Amygdala (tissue), 56 donors: Measurements from ENCODE around the gene MYH2.

Source experiments
- DNase-seq, 56 donors: peaks; one replicate each; lab custom pipeline; 2025; lab: John Stamatoyannopoulos, UW

MYH2 gene

DNA sequence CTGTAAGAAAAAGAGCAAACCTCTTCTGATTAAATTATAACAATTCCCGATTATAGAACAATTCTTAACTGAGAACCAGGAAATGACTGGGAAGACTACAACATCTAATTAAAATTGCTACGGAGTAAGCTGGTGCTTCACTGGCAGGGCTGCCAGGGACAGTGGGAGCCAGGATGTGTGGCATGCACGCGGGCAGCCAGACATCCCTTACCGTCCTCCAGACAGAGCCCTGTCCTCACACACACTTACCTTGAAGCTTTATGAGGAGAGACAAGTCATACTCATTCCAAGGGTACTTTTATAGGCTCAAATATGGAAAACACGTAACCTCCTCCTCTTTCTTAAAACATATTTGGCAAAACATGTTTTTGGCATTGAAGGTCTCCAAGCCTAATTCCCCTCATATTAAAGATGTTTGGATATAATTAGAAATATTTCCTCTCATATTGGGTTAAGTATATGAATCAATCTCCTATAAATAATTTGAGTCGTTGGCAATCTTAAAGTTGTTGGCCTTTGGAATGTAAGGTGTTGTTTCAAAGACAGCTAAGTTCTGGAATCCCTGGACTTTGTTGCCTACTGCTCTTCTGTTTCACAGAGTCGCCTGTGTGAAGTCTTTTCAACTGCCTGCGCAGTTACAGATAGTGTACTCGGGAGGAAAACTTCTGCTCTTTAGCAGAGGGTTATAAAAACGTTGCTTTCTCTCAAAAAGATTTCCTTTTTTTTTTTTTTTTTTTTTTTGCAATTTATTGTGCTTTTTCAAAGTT lies 31.0 kb downstream of the MYH2 start, which contains the start of gene MYH1:
Gene MYH1 (minus strand): TSS at position 272 of the 767 bp plus-strand sequence. CDS start 1,900 bp downstream, outside the sequence.
- no peak for DNase-seq

DNA sequence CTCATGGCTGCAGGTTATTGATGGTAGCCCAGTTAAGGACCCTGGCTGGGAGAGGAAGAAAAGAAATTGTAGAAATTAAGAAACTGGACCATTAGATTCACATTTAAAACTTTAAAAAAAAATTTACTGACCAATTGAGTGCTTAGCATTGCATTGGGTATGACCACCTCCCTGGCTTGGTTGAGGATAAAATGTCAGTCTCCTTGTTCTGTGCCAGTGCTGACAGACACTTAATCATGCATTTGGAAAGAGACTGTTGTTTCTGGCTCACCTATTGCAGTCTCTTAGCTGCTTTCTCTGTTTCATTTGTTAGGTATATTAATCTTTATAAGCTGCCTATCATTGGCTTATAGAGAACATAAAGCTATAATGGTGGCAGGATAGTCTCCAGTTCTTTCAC lies 32.8 kb downstream of the MYH2 start:
- no peak for DNase-seq

DNA sequence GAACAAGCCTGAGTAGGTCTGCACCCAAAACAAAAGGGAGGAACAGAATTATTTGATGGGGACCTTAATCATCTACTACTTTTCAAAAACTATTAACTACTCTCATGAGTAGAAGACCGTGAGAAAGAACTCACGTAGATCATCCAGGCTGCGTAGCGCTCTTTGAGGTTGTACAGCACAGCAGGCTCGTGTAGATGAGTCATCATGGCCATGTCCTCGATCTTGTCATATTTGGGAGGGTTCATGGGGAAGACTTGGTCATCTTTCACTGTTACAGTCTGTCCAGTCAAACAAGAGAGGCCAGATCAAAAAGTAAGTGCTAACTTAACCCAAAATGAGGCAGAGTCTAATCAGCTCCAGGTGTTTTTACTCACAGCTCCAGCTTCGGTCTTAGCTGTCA lies 33.4 kb downstream of the MYH2 start:
- DNase-seq: no peak

DNA sequence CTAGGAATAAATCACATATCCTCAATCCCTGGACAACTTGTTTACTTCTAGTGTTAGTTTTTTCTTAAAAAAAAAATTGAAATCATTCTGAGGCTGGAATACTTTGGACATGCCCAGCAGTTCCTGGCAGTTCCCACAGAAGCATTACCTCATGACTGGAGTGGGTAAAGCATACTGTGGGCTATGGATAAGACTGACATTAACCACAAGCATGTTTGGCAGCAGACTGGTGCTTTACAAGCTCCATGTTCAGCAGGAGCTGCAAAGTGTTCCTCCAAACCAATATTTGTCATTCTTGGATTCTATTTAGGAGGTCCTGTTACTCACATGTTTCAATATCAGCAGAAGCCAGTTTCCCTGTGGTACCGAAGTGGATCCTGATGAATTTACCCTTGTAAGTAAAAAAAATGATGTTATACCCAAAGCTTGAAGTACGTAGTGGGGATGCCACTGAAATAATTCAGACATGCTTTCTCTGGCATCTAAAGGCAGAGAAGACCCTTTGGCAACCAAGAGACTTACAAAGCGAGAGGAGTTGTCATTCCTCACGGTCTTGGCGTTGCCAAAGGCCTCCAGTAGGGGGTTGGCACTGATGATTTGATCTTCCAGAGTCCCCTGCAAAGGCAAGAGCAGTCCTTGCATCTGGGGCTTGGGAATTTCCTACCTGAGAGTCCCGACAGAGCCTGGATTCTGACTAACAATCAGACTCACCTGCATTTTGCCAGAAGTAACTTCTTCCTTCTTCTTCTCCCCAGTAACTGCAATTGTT lies 36.0 kb downstream of the MYH2 start:
- no peak for DNase-seq

DNA sequence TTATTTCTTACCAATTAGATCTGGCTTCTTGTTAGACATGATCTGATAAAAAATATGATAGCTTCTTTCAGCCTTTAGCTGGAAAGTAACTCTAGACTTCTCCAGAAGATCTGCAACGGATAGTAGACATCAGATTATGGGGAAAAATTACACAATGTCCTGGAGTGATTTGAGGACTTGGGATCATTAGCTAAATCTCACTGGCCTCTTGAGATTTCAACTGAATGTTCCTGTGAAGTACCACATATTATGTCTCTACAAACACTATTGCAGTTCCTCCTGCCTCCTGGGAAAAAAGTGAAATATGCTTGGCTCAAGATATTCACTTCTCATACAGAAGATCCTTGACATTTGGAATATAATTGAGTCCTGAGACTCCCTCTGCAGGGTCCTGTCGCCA lies 36.6 kb downstream of the MYH2 start:
- DNase-seq: no peak

DNA sequence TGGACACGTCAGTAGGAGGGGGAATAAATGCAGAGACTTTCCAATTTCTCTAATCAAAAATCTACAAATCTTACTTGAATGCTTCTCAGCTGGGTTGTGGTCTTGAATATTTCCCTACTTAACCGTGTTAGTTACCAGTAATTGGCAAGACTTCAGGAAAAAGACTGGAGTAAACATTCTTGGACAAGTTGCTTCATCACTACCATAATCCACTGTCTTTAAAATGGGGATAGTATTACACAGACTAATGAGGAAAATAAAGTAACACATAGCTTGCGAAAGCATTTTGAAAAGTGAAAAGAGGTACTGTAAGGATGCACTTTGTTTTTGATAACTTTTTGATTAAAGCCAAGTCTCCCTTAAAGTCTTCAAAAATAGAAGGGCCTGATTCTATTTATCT lies 49.5 kb downstream of the MYH2 start:
- DNase-seq: no peak

DNA sequence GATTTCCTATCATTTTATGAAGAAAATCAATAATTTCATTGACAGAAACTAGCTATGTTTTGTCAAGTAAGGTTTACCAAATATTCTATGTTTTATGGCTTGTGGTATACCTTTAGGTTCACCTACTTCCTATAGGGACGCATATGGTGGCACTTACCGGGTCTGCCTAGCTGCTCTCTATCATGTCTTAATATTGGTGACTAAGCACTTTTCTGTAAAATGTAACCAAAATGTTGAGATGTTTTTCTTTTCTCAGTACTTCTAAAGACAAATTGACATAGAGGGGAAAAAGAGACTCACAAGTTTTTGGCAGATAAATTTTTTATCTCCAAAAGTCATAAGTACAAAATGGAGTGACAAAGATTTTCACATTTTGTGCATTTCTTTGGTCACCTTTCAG lies 57.5 kb downstream of the MYH2 start:
- no peak for DNase-seq

DNA sequence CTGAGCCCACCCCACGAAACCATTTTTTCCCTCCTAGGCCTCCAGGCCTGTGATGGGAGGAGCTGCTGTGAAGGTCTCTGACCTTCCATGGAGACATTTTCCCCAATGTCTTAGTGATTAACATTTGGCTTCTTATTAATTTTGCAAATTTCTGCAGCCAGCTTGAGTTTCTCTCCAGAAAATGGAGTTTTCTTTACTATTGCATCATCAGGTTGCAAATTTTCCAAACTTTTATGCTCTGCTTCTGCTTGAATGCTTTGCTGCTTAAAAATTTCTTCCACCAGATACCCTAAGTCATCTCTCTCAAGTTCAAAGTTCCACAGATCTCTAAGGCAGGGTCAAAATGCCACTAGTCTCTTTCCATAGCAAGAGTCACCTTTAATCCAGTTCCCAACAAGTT lies 67.2 kb downstream of the MYH2 start:
- no peak for DNase-seq

DNA sequence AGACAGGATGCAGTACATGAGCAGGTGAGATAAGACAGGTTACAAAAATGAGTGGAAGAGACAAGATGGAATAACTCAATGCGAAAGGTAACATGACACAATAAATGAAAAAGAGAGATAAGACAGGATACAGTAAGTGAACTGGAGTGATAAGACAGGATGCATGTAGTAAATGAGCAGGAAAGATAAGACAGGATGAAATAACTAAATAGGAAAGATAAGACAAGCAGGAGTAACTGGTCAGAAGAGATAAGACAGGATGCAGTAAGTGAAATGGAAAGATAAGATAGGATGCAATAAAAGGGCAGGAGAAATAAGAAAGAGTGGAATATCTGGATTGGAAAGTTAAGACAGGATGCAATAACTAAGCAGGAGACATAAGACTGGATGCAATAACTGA lies 71.8 kb downstream of the MYH2 start:
- DNase-seq: no peak

DNA sequence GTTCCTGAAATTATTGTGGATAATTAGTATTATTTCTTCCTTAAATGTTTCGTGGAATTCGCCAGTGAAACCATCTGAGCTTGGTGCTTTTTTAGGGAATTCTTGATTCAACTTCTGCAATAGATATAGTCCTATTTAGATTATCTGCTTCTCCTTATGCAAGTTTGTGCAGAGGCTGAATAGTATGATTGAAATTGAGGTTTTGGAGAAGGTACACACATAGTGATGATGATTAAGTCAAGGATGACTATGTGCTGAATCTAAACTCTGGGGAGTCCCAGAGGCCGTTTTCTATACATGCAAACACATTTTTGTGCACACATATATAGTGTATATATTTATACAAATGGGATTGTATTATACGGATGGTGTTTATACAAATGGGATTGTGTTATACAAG lies 74.9 kb downstream of the MYH2 start:
- DNase-seq: no peak

DNA sequence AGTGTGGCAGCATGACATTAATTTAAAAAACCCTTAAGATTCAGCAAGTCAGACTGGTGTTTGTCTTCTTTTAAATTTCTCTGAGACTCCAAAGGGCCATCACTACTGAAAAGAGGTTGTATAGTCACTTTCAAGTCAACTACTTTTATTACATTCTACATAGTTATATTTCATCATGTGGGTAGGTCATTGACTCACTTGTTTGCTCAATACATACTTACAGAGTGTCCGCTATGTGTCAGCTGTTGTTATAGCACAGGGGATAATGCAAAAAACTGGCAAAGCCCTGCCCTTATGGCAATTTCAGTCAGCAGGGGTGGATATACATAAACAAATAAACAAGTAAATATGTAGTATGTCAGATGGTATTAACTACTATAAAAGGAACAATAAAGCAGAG lies 77.6 kb downstream of the MYH2 start:
- no peak for DNase-seq
